Measurements from ENCODE around the gene WDR26.

GRCh38 chr1:224339442-224340033 is 95.1 kb downstream of the WDR26 start:
- TF ChIP-seq CTCF (IDR thresholded peaks at IDR 0.05) (no peak), POLR2A (IDR thresholded peaks at IDR 0.05) (no peak)

All from right lobe of liver (tissue), 4 donors.